MM.1S (cell line): ENCODE results near the gene P3H2.

ENCODE experiments used
- DNase-seq: peaks from one replicate; pipeline ENCODE4 v3.0.0-alpha.2; 2015
- H2AFZ ChIP-seq: fragments of 300-600 bp; sonication (generic); 2 replicates; pipeline ENCODE4 v1.6.0; 2016; ENCODE audit warnings: antibody characterized with exemption, low read length
- H3F3A ChIP-seq: fragments of 300-600 bp; sonication (generic); 2 replicates; pipeline ENCODE4 v1.6.1; 2016; ENCODE audit warnings: mild to moderate bottlenecking, antibody characterized with exemption, low read length, moderate library complexity, mixed read lengths; ENCODE audit not compliant: insufficient read depth
- H3K27ac ChIP-seq: fragments of 300-600 bp; sonication (generic); 2 replicates; pipeline ENCODE4 v1.5.1; 2016; ENCODE audit warnings: mild to moderate bottlenecking, low read length
- H3K27me3 ChIP-seq: fragments of 300-600 bp; sonication (generic); replicated peaks from 2 replicates; pipeline ENCODE4 v1.6.0; 2016; ENCODE audit warnings: low read length; ENCODE audit not compliant: insufficient read depth
- H3K36me3 ChIP-seq: fragments of 300-600 bp; sonication (generic); replicated peaks from 2 replicates; pipeline ENCODE4 v1.6.1; 2016; ENCODE audit warnings: mild to moderate bottlenecking, low read length, mixed read lengths; ENCODE audit not compliant: insufficient read depth
- H3K4me1 ChIP-seq: fragments of 300-600 bp; sonication (generic); 2 replicates; pipeline ENCODE4 v1.6.1; 2016; ENCODE audit warnings: low read length, mixed read lengths
- H3K4me2 ChIP-seq: fragments of 300-600 bp; sonication (generic); 2 replicates; pipeline ENCODE4 v1.6.0; 2016; ENCODE audit warnings: low read depth, low read length
- H3K4me3 ChIP-seq: fragments of 300-600 bp; sonication (generic); 2 replicates; pipeline ENCODE4 v1.5.1; 2016; ENCODE audit warnings: low read length, mixed read lengths
- H3K79me2 ChIP-seq: fragments of 300-600 bp; sonication (generic); 2 replicates; pipeline ENCODE4 v1.6.1; 2016; ENCODE audit warnings: mixed run types, low read length, mixed read lengths
- H3K9ac ChIP-seq: fragments of 300-600 bp; sonication (generic); 2 replicates; pipeline ENCODE4 v1.6.1; 2016; ENCODE audit warnings: low read length, mixed read lengths
- H3K9me2 ChIP-seq: fragments of 300-600 bp; sonication (generic); replicated peaks from 2 replicates; pipeline ENCODE4 v1.6.1; 2016; ENCODE audit warnings: mild to moderate bottlenecking, low read length, mixed read lengths; ENCODE audit not compliant: insufficient read depth
- H3K9me3 ChIP-seq: fragments of 300-600 bp; sonication (generic); replicated peaks from 2 replicates; pipeline ENCODE4 v1.6.1; 2016; ENCODE audit warnings: mild to moderate bottlenecking, low read length, mixed read lengths; ENCODE audit not compliant: insufficient read depth
- H4K20me1 ChIP-seq: fragments of 300-600 bp; sonication (generic); 2 replicates; pipeline ENCODE4 v1.6.1; 2016; ENCODE audit warnings: mild to moderate bottlenecking, low read length, moderate library complexity, mixed read lengths; ENCODE audit not compliant: insufficient read depth
- CTCF ChIP-seq: fragments of 300-600 bp; sonication (generic); IDR thresholded peaks from 2 replicates; pipeline ENCODE4 v1.5.1; 2016; ENCODE audit warnings: antibody characterized with exemption, low read length, mixed read lengths
- EZH2 ChIP-seq: fragments of 300-600 bp; sonication (generic); optimal IDR thresholded peaks from 2 replicates; pipeline ENCODE3; 2017; ENCODE audit warnings: low read depth, mild to moderate bottlenecking, antibody characterized with exemption, low read length, mixed read lengths
- EZH2phosphoT487 ChIP-seq: fragments of 300-600 bp; sonication (generic); IDR thresholded peaks from 2 replicates; pipeline ENCODE4 v1.6.1; 2018; ENCODE audit warnings: antibody characterized with exemption, low read length

Gene P3H2

DNA sequence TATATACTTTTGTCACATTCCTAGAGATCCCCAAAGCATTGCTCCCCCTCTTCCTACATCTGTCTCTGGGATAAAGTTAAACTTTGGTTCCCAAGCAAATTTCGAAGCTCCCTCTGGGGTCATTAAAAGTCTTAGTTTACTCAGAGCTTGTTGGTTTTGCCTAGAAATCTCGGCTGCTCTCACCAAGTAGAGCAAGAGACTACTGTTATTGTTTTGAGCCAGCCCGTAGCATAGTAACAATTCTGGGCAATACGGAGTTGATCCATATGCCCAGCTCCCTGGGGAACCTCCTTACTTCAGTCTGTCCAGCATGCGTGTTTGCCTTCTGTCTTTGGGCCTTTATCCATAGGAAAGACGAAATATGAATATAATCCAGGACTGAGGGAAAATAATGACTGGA lies 10.0 kb upstream of the P3H2 start:
- no peaks in the 10 kb centered on the region for H3K36me3 ChIP-seq
- no peaks in the 10 kb centered on the region for H3K4me1 ChIP-seq
- no peaks in the 10 kb centered on the region for H3K9me3 ChIP-seq
- no peak overlapping the region for H3K4me3 ChIP-seq
- H3F3A ChIP-seq, result no peaks in the 10 kb centered on the region
- H3K27ac ChIP-seq, result no peak overlapping the region
- H3K4me2 ChIP-seq, result no peak overlapping the region
- TF ChIP-seq CTCF (no peak), EZH2 (no peak), EZH2phosphoT487 (no peak)
- no peak for DNase-seq
- no peaks in the 10 kb centered on the region for H3K9me2 ChIP-seq
- no peaks in the 10 kb centered on the region for H4K20me1 ChIP-seq
- no peaks in the 10 kb centered on the region for H3K79me2 ChIP-seq
- no peak overlapping the region for H2AFZ ChIP-seq
- H3K9ac ChIP-seq, result no peak overlapping the region
- H3K27me3 ChIP-seq, result no peaks in the 10 kb centered on the region

DNA sequence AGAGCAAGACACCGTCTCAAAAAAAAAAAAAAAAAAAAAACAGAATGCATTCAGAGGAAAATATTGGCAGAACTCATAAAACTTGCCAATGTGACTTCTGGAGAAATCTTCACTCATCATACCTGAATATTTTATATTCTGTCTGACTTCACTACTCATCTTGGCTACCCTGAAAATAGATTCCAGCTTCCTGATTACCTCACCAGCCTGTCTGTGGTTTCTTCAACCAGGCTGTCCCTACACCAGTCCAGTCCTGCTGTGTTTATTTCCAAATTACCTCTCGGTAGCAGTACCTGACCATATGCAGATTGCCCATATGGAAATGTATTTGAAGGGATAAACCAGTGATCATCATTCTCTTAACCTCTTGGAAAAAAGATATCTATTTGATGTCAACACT lies 9.3 kb upstream of the P3H2 start:
- Histone ChIP-seq H3K36me3 (no peaks in the 10 kb centered on the region), H3K9me2 (no peaks in the 10 kb centered on the region), H3K79me2 (no peaks in the 10 kb centered on the region), H3K9me3 (no peaks in the 10 kb centered on the region), H3K4me1 (no peaks in the 10 kb centered on the region), H3F3A (no peaks in the 10 kb centered on the region), H3K27ac (no peak overlapping the region), H3K4me3 (no peak overlapping the region), H4K20me1 (no peaks in the 10 kb centered on the region), H3K9ac (no peak overlapping the region), H3K27me3 (no peaks in the 10 kb centered on the region), H3K4me2 (no peak overlapping the region), H2AFZ (no peak overlapping the region)
- DNase-seq, result no peak
- TF ChIP-seq CTCF (no peak), EZH2 (no peak), EZH2phosphoT487 (no peak)

DNA sequence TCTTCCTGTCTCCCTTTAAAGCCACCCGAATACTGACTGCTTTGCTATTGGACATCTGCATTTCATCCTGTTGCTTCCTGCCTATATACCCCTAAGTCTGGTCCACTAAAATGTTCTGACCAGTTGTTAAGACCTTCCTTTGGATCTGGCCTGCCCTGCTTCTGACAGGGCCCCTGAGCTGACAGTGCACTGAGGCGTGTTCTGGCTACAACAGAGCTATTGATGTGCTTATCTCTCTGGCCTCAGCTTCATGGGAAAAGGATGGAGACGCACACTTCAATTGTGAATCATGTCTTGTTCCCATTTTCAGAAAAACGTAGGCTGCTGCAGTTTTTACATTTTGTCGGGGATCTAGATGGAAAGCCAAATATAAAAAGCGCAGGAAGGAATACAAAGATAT lies 7.1 kb upstream of the P3H2 start:
- Histone ChIP-seq H3K79me2 (no peaks in the 10 kb centered on the region), H3K4me3 (no peak overlapping the region), H3K27me3 (no peaks in the 10 kb centered on the region), H3K4me2 (no peak overlapping the region), H3K36me3 (no peaks in the 10 kb centered on the region), H3F3A (no peaks in the 10 kb centered on the region), H3K9ac (no peak overlapping the region), H4K20me1 (no peaks in the 10 kb centered on the region), H3K27ac (no peak overlapping the region), H3K9me3 (no peaks in the 10 kb centered on the region), H2AFZ (no peak overlapping the region), H3K4me1 (no peaks in the 10 kb centered on the region), H3K9me2 (no peaks in the 10 kb centered on the region)
- no peak for DNase-seq
- TF ChIP-seq CTCF, result no peak
- no peak for TF ChIP-seq EZH2
- TF ChIP-seq EZH2phosphoT487, result no peak

GRCh38 chr3:190127195-190127594 lies 6.5 kb upstream of the P3H2 start:
- Histone ChIP-seq H3K79me2 (no peaks in the 10 kb centered on the region), H3F3A (no peaks in the 10 kb centered on the region), H3K9ac (no peak overlapping the region), H3K36me3 (no peaks in the 10 kb centered on the region), H3K9me2 (no peaks in the 10 kb centered on the region), H3K9me3 (no peaks in the 10 kb centered on the region), H3K4me1 (no peaks in the 10 kb centered on the region), H3K4me2 (no peak overlapping the region), H4K20me1 (no peaks in the 10 kb centered on the region), H3K27me3 (no peaks in the 10 kb centered on the region), H2AFZ (no peak overlapping the region), H3K4me3 (no peak overlapping the region), H3K27ac (no peak overlapping the region)
- TF ChIP-seq EZH2phosphoT487 (no peak), CTCF (no peak), EZH2 (no peak)
- DNase-seq, result no peak
